Lower lobe of right lung (tissue), 2 donors: Measurements from ENCODE around the gene NAALADL2. TPM values are rescaled to one million over a fixed set of nuclear protein-coding genes. Genes with fewer than 3 reads are reported as not detected.

Experiments used
- ATAC-seq, 2 donors: fragments of 200-7000 bp; cut with Tn5 transposase; one replicate each; pipeline ENCODE4 v1.9.1; 2020 to 2022; ENCODE audit warnings: mild to moderate bottlenecking in 2 of 2, moderate library complexity in 2 of 2
- DNase-seq: peaks from one replicate; pipeline ENCODE4 v3.0.0-alpha.2; 2020
- H3K27ac ChIP-seq: fragments of 200-600 bp; one replicate; pipeline ENCODE4 v1.8.0; 2022
- H3K27me3 ChIP-seq: fragments of 200-600 bp; one replicate; pipeline ENCODE4 v1.8.0; 2022; ENCODE audit warnings: low read depth
- H3K36me3 ChIP-seq: fragments of 200-600 bp; one replicate; pipeline ENCODE4 v1.8.0; 2022; ENCODE audit warnings: mild to moderate bottlenecking
- H3K4me1 ChIP-seq: fragments of 200-600 bp; one replicate; pipeline ENCODE4 v1.8.0; 2022
- H3K4me3 ChIP-seq: fragments of 200-600 bp; one replicate; pipeline ENCODE4 v1.8.0; 2022; ENCODE audit warnings: mild to moderate bottlenecking
- H3K9me3 ChIP-seq: fragments of 200-600 bp; one replicate; pipeline ENCODE4 v1.8.0; 2022
- intact Hi-C: fragments of 100-400 bp; cut with DNase I; formaldehyde crosslinking; loops from one replicate; pipeline ENCODE4 v1.11.0; 2022
- total RNA-seq: library from RNA; stranded (reverse); fragmentation: NEBNext Ultra II Directional; extraction: Animal tissue kit (Norgen Biotek cat#: 25700); gene quantifications from one replicate; pipeline ENCODE4 v1.2.1, GENCODE V29; 2021
- TF ChIP-seq, protein P1 (sequence below): fragments of 200-600 bp; IDR thresholded peaks from one replicate; pipeline ENCODE4 v1.8.0; 2022; ENCODE audit warnings: antibody characterized with exemption, mild to moderate bottlenecking
- donor health status: DM: no; HTN: yes; CAD: no; lungs with severe emphysema.

The NAALADL2 gene
- total RNA-seq, 1 donor from 2014 or later = 9.8 TPM

DNA sequence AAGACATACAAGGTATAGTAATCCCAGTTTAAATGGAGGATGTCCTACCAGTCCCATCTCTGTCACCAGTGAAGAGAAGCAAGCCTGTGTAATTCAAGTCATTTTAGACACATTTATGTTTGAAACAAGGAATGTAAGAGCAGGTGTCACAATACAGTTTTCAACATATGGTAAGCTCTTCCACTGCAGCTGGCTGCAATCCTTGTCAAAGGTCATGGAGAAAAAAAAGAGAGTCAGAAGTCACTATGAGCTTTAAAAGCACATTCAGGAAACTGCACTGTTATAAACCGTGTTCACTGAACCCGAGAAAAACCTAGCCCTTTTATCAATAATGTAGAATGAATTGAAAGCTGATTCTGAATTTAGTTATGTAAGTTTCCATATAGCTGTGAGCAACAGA, 206.4 kb downstream of the NAALADL2 start:
- Histone ChIP-seq H3K4me1 (no peaks in the 10 kb centered on the region), H3K27me3 (no peaks in the 10 kb centered on the region), H3K9me3 (no peaks in the 10 kb centered on the region), H3K36me3 (no peaks in the 10 kb centered on the region), H3K4me3 (no peak overlapping the region), H3K27ac (no peak overlapping the region)
- DNase-seq (no peak), ATAC-seq (no peak)
- TF ChIP-seq, protein P1, sequence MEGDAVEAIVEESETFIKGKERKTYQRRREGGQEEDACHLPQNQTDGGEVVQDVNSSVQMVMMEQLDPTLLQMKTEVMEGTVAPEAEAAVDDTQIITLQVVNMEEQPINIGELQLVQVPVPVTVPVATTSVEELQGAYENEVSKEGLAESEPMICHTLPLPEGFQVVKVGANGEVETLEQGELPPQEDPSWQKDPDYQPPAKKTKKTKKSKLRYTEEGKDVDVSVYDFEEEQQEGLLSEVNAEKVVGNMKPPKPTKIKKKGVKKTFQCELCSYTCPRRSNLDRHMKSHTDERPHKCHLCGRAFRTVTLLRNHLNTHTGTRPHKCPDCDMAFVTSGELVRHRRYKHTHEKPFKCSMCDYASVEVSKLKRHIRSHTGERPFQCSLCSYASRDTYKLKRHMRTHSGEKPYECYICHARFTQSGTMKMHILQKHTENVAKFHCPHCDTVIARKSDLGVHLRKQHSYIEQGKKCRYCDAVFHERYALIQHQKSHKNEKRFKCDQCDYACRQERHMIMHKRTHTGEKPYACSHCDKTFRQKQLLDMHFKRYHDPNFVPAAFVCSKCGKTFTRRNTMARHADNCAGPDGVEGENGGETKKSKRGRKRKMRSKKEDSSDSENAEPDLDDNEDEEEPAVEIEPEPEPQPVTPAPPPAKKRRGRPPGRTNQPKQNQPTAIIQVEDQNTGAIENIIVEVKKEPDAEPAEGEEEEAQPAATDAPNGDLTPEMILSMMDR = no peak
- intact Hi-C loops = no loop called here

GRCh38 chr3:175066617-175067415, 207.7 kb downstream of the NAALADL2 start:
- Histone ChIP-seq H3K4me3 (no peak overlapping the region), H3K9me3 (no peaks in the 10 kb centered on the region), H3K36me3 (no peaks in the 10 kb centered on the region), H3K27ac (no peak overlapping the region), H3K27me3 (no peaks in the 10 kb centered on the region), H3K4me1 (no peaks in the 10 kb centered on the region)
- TF ChIP-seq, protein P1 = no peak
- DNase-seq = no peak
- intact Hi-C loops = no loop called here
- ATAC-seq = no peak

GRCh38 chr3:175068587-175068986, 209.5 kb downstream of the NAALADL2 start:
- Histone ChIP-seq H3K9me3 (no peaks in the 10 kb centered on the region), H3K4me3 (no peak overlapping the region), H3K27ac (no peak overlapping the region), H3K36me3 (no peaks in the 10 kb centered on the region), H3K4me1 (no peaks in the 10 kb centered on the region), H3K27me3 (no peaks in the 10 kb centered on the region)
- intact Hi-C loops = no loop called here
- TF ChIP-seq, protein P1 = no peak
- DNase-seq = no peak
- no peak for ATAC-seq

- Histone ChIP-seq H3K27ac (no peak overlapping the region), H3K4me1 (no peaks in the 10 kb centered on the region), H3K27me3 (no peaks in the 10 kb centered on the region), H3K9me3 (no peaks in the 10 kb centered on the region), H3K36me3 (no peaks in the 10 kb centered on the region), H3K4me3 (no peak overlapping the region)
- TF ChIP-seq, protein P1 = no peak
- intact Hi-C loops = no loop called here
- DNase-seq (no peak), ATAC-seq (peak; percentile 75 to 87)
Measured at GRCh38 chr3:175070946-175071345, 211.8 kb downstream of the NAALADL2 start.

DNA sequence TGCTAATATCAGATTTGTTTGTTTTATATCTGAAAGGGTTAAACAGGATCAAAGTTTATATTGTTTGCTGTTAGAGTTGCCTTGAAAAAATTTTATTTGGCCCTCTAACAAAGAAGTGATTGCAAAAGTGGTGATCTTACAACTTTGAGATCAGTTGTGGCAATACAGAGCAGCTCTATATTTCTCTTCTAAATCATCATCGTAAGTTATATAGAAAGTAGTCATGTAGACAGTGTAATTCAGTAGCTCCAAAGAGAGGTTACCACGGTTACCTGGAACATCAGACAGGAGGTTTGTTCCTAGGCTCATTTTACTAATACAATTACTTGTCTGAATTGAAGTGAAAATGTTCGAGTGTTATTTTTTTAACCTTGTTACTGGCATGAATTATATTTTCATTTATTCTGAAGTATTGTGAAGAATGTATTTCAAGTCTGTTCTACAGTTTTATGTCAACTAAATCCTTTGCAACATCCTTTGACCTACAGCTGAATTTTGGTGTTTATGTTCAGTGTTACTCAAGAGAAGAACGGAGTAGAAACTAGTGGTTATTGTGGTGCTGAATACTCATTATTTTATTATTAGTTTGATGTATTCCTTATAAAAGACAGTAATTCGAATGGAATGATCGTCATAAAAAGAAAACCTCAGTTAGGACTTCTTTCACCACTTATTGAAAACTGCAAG, 214.2 kb downstream of the NAALADL2 start:
- Histone ChIP-seq H3K4me1 (no peaks in the 10 kb centered on the region), H3K9me3 (no peaks in the 10 kb centered on the region), H3K27me3 (no peaks in the 10 kb centered on the region), H3K27ac (no peak overlapping the region), H3K36me3 (no peaks in the 10 kb centered on the region), H3K4me3 (no peak overlapping the region)
- intact Hi-C loops = no loop called here
- no peak for ATAC-seq
- no peak for DNase-seq
- TF ChIP-seq, protein P1 = no peak
